HPDE6-E6E7 (cell line): ENCODE results near the gene UBL5.

Source experiments
- DNase-seq: peaks from one replicate; pipeline ENCODE4 v3.0.0; 2011; ENCODE audit warnings: missing footprints; ENCODE audit errors: extremely low spot score

The UBL5 gene

GRCh38 chr19:9854282-9854846 is 26.6 kb downstream of the UBL5 start:
- no peak for DNase-seq

GRCh38 chr19:9856609-9857008 is 28.9 kb downstream of the UBL5 start:
- no peak for DNase-seq

GRCh38 chr19:9857076-9857721 is 29.5 kb downstream of the UBL5 start:
- no peak for DNase-seq

GRCh38 chr19:9857920-9858746 is 30.4 kb downstream of the UBL5 start:
- no peak for DNase-seq

- DNase-seq = no peak
Observed at GRCh38 chr19:9858766-9859165, 31.0 kb downstream of the UBL5 start.

- no peak for DNase-seq
Observed at GRCh38 chr19:9860407-9860806, 32.7 kb downstream of the UBL5 start.

- DNase-seq = no peak
Observed at GRCh38 chr19:9861503-9861902, 33.8 kb downstream of the UBL5 start.

GRCh38 chr19:9862938-9863337 is 35.2 kb downstream of the UBL5 start:
- no peak for DNase-seq

- DNase-seq = no peak
Observed at GRCh38 chr19:9863759-9864158, 36.0 kb downstream of the UBL5 start.

GRCh38 chr19:9865732-9866501 is 38.2 kb downstream of the UBL5 start:
- no peak for DNase-seq

GRCh38 chr19:9868983-9869617 is 41.4 kb downstream of the UBL5 start:
- DNase-seq = no peak

- no peak for DNase-seq
Observed at GRCh38 chr19:9871626-9872338, 44.1 kb downstream of the UBL5 start.

- no peak for DNase-seq
Observed at GRCh38 chr19:9872618-9873242, 45.0 kb downstream of the UBL5 start.

- no peak for DNase-seq
Observed at GRCh38 chr19:9875031-9875627, 47.4 kb downstream of the UBL5 start.

- no peak for DNase-seq
Observed at GRCh38 chr19:9875796-9876195, 48.1 kb downstream of the UBL5 start.

GRCh38 chr19:9877780-9878510 is 50.2 kb downstream of the UBL5 start:
- DNase-seq = no peak

GRCh38 chr19:9878511-9879196 is 50.9 kb downstream of the UBL5 start:
- no peak for DNase-seq
